GM18519 (cell line): ENCODE data around the gene TFB2M.
"Not testable (repeated sequence)": the region's sequence is repeated elsewhere in the genome, so short reads cannot be mapped to it uniquely, and the experiment has no call there.

Experiments
- ATAC-seq: cut with Tn5 transposase; IDR thresholded peaks from one replicate; pipeline ENCODE4 v1.9.1; 2021; ENCODE audit warnings: mild to moderate bottlenecking, moderate library complexity; ENCODE audit not compliant: unreplicated experiment, low FRiP score

Gene TFB2M

GRCh38 chr1:246583448-246584185, 17.6 kb upstream of the TFB2M start:
- ATAC-seq, result no peak

- no peak for ATAC-seq
Measured at GRCh38 chr1:246583056-246583440, 17.0 kb upstream of the TFB2M start.

GRCh38 chr1:246582301-246583055, 16.4 kb upstream of the TFB2M start:
- no peak for ATAC-seq

- ATAC-seq, result no peak
Measured at GRCh38 chr1:246580497-246581370, 14.7 kb upstream of the TFB2M start.

- peak; percentile 70 for ATAC-seq
Measured at GRCh38 chr1:246579818-246580217, 13.8 kb upstream of the TFB2M start.

- ATAC-seq, result no peak
Measured at GRCh38 chr1:246577720-246578106, 11.7 kb upstream of the TFB2M start.

- no peak for ATAC-seq
Measured at GRCh38 chr1:246577082-246577719, 11.1 kb upstream of the TFB2M start.

GRCh38 chr1:246576709-246577032, 10.6 kb upstream of the TFB2M start:
- no peak for ATAC-seq

GRCh38 chr1:246573491-246573890, 7.4 kb upstream of the TFB2M start:
- ATAC-seq, result no peak

GRCh38 chr1:246572785-246573184, 6.7 kb upstream of the TFB2M start:
- no peak for ATAC-seq

- no peak for ATAC-seq
Measured at GRCh38 chr1:246571953-246572352, 5.9 kb upstream of the TFB2M start.

GRCh38 chr1:246571309-246571708, 5.2 kb upstream of the TFB2M start:
- ATAC-seq, result not testable (repeated sequence)

GRCh38 chr1:246569248-246570238, 3.5 kb upstream of the TFB2M start:
- no peak for ATAC-seq

- no peak for ATAC-seq
Measured at GRCh38 chr1:246567646-246568235, 1.7 kb upstream of the TFB2M start.

GRCh38 chr1:246566813-246567645, 968 bp upstream of the TFB2M start:
- no peak for ATAC-seq

GRCh38 chr1:246565751-246566127, 322 bp downstream of the TFB2M start:
- ATAC-seq, result no peak

GRCh38 chr1:246564839-246565750, 966 bp downstream of the TFB2M start:
- no peak for ATAC-seq
